GM12865 (cell line): Measurements from ENCODE around the gene SLC38A3.
"Not testable (repeated sequence)": the region's sequence is repeated elsewhere in the genome, so short reads cannot be mapped to it uniquely, and the experiment has no call there.

Experiments used
- DNase-seq: peaks from one replicate; pipeline ENCODE4 v3.0.0; 2010; ENCODE audit warnings: low read depth
- H3K4me3 ChIP-seq: 2 replicates; pipeline ENCODE4 v1.5.1; 2011; ENCODE audit warnings: mild to moderate bottlenecking, low read depth, low read length, control low read depth
- TF ChIP-seq, protein P1 (sequence below): IDR thresholded peaks from 2 replicates; pipeline ENCODE4 v1.5.1; 2011; ENCODE audit warnings: low read length, control low read depth, low read depth, inconsistent platforms; ENCODE audit not compliant: insufficient read depth; ENCODE audit errors: missing control alignments

The SLC38A3 gene

DNA sequence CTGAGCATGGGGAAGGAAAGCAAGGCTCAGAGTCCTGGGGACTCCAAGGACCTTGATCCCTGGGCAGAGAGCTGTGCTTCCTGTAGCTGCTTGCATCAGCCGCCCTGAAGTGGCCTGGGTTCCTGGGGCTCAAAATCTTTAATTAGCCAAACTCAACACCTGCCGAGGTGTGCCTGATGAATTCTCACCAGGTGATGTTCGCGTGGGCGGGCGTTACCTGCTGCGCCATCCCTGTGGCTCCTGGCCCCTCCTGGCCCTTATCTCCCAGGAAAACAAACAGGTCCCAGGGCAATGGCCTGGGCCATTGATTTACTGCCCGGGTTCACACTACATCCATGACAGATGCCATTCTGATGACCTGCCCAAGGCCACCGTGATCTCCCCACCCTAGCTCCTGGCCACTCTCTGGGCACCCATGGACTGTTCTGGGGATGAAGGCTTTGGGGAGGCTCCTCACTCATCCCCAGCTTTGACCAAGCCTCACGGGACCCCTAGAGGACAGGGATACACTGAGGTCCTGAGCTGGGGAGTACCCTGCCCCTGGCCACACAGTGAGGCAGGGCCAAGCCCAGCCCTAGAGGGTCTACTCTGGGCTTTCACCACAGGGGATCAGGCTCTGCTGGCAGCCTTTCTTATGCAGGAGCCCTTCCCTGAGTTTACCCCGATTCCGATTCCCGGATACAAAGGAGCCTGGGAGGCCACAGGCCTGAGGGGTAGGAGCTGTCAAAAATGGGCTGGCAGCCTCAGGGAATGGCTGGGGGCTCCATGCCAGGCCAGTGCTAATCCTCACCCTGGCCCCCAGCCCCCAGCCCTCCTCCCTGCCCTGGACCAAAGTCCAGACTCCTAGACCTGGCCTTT lies 5.7 kb downstream of the SLC38A3 start:
- H3K4me3 ChIP-seq = no peak overlapping the region
- TF ChIP-seq, protein P1, sequence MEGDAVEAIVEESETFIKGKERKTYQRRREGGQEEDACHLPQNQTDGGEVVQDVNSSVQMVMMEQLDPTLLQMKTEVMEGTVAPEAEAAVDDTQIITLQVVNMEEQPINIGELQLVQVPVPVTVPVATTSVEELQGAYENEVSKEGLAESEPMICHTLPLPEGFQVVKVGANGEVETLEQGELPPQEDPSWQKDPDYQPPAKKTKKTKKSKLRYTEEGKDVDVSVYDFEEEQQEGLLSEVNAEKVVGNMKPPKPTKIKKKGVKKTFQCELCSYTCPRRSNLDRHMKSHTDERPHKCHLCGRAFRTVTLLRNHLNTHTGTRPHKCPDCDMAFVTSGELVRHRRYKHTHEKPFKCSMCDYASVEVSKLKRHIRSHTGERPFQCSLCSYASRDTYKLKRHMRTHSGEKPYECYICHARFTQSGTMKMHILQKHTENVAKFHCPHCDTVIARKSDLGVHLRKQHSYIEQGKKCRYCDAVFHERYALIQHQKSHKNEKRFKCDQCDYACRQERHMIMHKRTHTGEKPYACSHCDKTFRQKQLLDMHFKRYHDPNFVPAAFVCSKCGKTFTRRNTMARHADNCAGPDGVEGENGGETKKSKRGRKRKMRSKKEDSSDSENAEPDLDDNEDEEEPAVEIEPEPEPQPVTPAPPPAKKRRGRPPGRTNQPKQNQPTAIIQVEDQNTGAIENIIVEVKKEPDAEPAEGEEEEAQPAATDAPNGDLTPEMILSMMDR = no peak
- DNase-seq = no peak

DNA sequence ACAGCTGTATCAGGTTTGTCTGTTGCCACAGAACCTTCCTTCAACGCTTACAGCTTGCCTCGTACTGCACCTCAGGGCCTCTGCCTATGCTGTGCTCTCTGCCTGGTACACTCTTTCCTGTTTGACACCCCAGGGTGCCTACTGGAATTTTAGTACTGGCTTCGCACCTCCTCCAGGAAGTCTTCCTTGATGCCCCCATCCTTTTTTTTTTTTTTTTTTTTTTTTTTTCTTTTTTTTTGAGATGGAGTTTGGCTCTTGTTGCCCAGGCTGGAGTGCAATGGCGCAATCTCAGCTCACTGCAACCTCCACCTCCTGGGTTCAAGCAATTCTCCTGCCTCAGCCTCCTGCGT lies 6.3 kb downstream of the SLC38A3 start:
- H3K4me3 ChIP-seq, DNase-seq: not testable (repeated sequence)

DNA sequence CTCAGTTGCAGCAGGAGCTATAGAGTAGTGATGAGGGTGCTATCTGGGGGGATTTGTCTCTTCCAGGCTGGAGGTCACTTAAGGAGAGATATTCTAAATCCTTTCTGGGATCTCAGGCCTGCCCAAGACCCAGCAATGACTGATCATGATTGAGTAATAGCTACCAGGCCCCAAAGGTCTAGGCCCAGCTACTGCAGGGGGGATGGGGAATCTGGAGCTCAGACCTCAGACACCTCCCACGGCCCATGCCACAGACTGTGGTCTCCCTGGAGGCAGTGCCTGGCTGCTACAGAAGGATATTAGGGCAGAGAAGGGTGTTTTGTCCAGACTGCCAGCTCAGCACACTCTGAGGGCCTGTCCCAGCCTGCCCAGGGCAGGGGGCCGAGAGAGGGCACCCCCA lies 6.9 kb downstream of the SLC38A3 start:
- DNase-seq = no peak
- no peak overlapping the region for H3K4me3 ChIP-seq
- TF ChIP-seq, protein P1 = no peak

DNA sequence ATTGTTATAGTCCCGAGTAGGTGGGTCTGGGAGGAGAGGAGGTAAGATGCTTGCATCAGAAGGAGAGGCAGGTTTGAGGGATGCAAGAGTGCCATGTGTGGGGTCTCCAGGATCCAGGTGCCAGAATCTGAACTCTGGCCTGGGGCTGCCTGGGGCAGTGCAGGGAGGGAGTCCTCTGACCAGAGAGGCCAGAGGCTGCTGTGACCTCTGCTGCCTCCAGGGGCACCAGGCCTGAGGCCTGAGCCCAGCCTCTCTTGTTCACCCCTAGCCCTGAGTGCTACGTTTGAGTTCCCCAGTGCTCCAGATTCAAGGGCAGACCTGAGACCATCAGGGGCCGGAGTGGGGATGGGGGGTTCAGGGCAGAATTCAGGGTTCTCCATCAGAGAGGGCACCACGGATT lies 7.4 kb downstream of the SLC38A3 start:
- no peak for DNase-seq
- TF ChIP-seq, protein P1 = peak; percentile 19
- H3K4me3 ChIP-seq = no peak overlapping the region

DNA sequence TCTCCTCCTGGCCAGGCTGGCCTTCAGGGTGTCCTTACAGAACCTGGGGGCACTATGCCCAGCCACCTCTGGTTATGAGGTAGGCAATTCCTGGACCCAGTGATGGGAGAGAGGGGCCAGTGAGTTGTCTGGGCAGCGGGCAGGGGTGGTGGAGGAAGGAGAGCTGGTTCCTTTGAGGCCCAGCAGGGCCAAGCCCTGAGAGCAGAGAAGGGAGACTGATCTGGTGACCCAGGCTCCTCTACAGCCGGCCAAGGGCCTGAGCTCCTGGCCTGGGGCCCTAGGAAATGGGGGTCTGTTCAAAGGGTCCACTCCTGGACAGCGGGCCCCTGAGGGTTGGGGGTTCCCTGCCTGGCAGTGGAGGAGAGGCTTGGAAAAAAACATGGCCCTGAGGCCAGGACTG lies 7.9 kb downstream of the SLC38A3 start:
- H3K4me3 ChIP-seq = no peak overlapping the region
- TF ChIP-seq, protein P1 = no peak
- no peak for DNase-seq

DNA sequence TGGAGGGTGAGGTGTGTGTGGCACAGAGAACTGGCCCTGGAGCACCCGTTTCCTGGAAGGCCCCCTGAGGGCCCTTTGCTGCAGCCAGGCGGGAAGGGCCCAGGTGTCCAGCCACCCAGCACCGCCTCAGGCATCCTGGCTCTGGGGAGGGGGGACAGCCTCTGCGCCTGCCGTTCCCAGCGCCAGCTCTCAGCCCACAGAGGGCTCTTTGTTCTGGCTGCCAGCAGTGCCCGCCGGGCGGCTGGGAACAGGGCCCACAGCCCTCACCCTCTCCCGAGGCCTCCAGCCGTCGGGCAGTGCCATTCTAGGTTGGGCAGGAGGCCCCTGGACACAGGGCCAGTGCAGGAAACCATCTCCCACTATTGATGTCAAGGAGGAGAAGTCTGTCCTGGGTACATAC lies 8.3 kb downstream of the SLC38A3 start:
- no peak overlapping the region for H3K4me3 ChIP-seq
- TF ChIP-seq, protein P1 = no peak
- DNase-seq = no peak

DNA sequence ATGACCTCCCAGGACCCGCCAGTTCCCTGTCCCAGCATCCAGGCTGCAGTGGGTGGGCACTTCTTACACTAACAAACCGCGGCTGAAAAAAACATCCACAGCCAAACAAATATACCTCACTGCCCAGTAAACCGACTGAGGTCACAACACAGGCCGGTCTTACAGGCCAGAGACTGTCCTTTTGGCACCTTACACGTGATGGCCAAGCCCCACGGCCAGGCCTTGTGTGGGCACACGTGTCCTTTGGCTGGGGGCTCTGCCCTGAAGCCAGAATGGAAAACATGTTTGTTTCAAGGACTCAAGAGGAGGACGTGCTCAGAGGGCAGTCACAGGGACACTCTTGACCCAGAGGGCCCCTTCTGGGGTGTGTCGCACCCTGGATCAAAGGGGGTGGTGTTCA lies 9.8 kb downstream of the SLC38A3 start:
- DNase-seq = no peak
- no peak overlapping the region for H3K4me3 ChIP-seq
- TF ChIP-seq, protein P1 = no peak
